HG03103 (cell line): ENCODE results near the gene LTF.

Experiments
- ATAC-seq: cut with Tn5 transposase; IDR thresholded peaks from one replicate; pipeline ENCODE4 v1.9.1; 2021; ENCODE audit warnings: low read depth; ENCODE audit not compliant: unreplicated experiment

Gene LTF

DNA sequence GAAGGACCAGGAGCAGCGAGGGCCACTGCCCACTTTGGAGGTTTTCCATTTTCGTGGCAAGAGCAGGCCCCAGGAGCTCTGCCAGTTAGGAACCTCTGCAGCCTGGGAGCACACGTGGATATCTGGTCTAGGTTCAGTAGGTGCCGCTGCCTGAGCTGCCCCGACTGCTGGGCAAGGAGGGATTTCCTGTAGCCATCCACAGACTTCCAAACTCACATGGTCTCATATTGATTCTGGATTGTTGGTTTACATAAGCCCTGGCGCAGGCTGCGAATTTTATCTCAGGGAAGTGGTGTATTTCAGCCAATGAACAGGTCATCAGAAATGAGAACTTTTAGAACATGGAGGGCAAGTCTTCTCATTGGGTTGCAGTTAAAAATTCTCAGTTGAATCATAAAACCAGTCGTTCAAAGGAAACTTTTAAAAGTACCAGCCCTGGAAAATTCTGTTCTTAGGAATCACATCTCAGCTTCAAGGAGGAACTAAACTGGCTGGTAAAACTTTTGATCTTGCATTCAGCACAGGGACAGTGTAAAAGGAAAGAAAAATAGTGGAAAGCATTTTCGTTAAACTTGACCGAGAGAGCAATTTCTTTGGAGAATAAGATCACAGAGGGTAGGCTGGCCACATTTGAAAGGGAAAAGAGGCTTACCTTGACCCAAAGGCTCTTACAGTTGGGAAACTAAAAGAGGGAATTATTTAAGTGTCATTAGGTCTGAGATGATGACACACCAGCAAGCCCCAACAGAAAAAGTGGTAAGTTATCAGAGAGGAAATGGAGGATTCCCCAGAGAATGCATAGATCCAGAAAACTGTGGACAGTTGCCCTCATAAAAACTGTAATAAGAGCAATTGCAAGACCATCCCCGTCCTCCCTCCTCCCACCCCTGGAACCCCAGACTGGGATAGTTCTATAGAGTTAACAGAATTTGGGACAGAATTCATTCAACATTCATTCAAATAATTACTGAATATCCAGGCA, 26.7 kb upstream of the LTF start:
- no peak for ATAC-seq

DNA sequence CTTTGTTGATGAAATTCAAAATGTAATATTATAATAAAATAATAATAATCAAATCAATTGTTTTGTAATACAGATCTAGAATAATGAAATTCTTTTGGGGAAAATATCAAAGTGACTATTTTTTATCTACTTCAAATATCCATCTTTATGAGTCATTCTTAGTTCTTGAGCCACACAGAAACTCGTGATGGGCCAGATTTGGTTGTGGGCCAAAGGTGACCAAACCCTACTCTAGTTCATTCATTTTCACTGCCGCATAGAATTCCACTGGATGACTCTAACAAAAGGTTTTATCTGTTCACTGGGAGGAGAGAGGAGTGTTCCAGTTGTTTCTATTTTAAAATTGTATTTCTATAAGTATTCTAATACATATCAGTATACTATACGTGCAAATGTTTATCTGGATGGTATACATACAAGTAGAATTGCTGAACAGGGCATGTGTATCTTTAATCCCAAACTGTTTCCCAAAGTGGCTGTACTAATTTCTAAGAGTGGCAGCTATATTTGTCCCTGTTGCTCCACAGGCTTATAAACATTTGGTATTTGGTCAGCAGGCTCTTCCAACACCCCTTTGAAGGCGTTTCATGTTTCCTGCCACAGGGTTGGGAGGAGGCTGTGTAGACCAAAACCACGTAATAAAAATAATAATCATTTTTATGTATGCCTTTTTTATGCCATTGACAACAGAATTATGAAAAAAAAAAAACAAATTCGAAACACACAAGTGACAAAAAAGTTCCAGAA, 25.8 kb upstream of the LTF start:
- no peak for ATAC-seq

DNA sequence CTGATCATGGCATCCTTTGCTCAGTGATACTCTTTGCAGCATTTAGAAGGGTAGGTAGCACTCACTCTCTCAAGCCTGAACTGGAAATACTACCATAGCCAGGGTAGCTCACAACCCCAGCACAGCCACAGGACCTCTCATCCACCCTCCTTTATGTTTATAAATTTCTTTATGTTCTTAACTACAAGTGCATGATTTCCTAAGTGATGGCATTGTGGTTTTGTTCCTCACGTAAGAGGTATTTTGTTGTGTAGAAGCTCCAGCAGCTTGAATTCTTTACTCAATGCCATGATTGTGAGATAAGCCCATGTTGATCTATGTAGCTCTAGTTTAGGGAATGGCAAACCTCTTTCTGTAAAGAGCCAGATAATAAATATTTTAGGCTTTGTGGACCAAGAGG, 25.2 kb upstream of the LTF start:
- no peak for ATAC-seq

DNA sequence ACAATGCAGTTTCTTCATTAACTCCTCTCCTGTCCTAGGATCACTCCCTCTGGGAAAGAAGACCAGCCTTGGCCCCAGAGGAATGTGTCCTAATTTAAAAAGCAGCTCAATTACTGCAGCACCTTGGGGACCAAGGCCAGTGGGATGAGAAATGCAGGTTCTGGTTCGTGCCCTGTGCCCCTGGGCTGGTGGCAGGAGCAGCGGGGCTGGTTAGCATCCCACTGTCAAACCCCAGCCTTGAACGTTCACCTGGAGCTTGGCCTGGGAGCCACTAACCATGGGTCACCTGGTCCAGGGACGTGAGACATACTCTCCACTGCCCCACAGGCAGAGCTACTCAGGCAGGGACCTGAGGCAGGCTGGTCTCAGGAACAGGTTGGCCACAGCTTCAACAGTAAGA, 24.7 kb upstream of the LTF start:
- no peak for ATAC-seq

DNA sequence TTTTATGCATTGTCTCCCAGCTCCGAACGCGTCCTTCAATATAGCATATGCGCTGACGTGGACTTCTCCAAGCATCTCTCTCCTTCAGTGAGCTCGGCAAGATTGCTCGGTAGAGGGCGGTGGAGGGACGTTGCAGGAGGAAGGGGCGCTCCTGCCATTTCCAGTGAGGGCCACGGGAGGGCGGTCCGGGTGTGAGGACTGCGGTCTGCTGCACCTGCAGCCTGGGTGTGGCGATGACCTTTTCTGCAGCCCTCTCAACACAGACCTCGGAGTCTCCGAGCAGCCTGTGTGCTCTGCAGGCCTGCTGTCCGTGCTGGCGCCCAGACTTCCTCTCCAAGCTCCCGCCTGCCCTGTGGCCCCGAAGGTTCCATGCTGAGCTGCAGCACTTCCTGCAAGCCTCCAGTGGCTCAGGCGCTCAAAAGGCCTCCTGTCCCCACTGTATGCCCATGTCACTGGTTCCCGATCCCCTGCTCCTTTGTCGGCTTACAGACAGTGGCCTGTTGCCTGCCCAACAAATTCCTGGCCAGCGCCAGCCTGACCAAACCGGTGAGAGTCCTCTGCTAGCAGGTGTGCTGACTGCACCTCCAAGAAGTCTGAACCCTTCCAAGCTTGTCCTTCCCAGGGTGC, 24.1 kb upstream of the LTF start:
- ATAC-seq = peak; percentile 90

DNA sequence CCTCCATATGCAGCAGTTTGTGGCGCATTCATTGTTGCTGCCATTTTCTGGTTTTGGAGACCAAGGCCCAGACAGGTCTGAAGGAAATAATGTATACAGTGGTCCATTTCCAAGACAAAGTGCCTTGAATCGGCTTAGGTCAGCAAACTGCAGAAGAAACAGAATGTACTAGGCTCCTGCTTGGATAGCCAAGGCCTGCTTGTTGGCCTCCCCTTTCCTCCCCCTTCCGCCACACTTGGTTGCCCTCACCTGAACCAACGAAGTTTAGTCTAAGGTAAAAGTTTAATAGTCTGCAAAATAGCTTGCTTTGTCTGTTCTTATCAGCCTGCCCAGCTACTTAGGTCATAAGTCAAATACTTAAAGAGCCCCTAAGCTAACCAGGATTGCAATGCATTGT, 21.1 kb upstream of the LTF start:
- no peak for ATAC-seq

DNA sequence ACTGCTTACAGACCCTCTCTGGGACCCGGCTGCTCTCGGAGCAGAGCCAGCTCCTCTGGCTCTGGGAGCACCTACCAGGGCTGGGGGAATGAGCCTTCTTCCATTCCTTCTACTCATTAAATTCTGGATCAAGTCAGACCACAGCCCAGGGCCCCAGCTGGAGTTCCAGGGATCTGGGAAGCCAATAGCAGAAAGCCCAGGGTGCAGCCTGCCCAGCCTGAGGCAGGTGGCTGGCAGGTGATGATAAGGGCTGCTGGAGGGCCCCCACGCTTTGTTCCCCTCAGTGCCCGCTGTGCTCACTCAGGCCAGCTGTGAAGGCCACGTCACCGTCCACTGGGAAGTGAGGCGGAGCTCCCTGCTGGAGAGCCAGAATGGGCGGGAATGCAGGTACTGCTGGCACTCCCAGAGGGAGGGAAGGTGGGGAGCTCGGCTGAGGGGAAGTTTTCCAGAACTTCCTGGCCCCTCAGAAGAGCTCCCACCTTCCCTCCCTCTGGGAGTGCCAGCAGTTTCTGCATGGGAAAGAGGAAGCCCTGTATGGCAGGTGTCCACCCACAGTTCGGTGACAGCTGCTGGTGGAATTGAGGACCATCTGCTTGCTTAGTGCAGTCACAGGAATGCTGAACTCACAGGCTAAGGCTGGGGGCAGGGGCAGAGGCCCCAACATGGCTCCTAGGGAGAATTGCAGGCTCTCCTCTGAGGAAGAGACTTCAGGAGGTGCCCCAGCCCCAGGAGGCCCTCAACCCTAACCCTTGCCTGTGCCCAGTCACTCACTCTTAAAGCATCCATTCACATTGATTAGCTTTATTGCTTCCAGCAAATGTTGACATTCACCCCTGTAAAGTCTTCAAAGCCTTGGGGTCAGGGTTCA, 20.4 kb upstream of the LTF start:
- no peak for ATAC-seq

DNA sequence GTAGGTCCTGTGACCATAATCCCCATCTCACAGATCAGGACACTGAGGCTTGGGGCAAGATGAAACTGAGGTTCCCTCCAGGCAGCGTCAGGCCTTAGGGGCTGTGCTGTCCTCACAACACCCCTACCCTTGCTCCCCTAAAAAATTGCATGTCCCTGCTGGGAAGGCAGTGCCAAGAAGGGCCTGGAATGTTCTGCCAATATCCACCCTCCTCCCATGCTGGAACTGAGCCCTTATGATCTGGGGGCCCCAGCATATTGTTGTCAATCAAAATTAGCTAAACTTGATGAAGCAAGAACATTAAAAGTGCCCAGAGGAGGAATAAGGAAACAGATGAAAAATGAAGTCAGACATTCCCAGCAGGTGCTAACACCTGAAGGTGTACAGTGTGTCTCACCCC, 19.7 kb upstream of the LTF start:
- ATAC-seq = no peak

DNA sequence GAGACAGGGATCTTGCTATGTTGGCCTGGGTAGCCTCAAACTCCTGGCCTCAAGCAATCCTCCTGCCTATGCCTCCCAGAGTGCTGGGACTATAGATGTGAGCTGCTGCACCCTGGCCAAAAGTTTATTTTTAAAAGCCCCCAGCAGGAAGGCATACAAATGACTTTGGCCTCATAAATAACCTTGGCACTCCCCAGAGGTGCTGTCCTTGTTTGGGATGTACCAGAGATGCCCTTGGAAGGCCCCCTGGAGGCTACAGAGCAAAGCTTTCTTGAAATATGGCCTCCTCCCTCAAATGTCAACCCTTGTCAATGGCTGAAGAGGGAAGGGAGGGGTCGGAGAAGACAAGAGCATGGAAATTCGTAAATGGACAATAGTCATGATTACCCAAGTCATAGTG, 19.1 kb upstream of the LTF start:
- ATAC-seq = no peak

DNA sequence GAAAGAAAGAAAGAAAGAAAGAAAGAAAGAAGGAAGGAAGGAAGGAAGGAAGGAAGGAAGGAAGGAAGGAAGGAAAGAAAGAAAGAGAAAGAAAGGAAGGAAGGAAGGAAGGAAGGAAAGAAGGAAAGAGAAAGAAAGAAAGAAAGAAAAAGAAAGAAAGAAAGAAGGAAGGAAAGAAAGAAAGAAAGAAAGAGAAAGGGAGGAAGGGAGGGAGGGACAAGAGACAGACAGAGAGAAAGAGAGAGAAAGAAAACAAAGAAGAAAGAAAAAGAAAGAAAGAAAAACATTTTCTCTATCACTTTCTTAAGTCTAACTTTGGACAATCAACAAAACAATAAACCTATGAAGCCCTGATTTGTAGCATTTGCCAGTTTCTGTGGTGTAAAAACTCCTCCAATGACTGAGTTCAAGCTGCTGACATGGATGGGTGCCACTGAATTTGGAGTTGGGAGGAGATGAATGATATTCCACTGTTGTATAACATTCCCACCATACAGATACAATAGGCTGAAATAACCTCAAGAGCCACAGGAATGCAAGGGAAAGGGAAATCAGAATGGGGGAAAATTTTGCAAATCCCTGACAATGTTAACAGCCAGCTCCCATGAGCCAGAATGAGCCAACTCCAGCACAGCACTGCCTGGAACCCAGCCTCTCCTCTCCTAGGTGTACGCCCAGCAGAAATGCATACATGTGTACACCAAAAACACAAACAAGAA, 18.1 kb upstream of the LTF start:
- no peak for ATAC-seq

DNA sequence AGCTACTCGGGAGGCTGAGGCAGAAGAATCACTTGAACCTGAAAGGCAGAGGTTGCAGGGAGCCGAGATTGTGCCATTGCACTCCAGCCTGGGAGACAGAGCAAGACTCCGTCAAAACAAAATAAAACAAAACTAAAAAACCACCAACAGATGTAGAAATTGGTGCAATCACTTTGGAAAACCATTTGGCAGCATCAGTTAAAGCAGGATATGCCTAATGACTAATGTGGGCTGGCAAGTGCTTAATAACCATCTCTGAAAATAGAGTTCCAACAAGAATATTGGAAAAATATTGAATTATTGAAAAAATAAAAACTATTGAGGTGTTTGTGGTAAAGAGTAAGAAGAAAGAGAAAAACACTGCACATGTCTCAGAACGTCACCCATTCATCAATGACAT, 16.9 kb upstream of the LTF start:
- no peak for ATAC-seq

DNA sequence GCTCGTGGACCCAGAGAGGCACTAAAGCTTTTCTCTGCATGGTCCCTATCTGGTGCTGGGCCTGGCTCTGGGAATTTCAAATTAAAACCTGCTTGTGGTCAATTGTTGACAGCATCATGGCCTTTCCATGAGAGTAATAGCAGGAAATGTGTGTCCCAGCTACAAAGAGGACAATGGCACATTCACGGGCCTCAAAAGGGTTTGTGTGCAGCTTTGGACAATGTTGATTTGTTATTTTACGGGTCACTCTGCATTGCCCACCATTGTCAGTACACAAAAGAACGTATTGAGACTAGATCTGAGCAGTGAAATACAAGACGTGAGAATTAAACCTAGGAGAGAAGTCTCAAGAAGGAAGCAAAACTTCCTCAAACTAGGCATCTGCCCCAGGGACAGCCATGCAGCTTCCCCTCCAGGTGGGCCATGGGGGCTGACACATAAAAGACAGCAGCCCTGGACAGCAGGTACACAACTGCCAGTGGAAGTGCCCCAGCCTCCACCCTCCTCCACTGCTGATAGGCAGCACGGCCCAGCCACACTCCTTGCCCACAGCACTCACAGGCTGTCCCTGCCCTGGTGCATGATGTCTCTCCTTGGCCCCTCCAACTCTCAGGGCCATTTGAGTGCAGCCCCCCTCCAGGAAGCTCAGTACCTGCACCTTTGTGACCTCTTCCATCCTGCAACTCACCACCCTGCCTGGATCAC, 15.9 kb upstream of the LTF start:
- ATAC-seq = no peak

DNA sequence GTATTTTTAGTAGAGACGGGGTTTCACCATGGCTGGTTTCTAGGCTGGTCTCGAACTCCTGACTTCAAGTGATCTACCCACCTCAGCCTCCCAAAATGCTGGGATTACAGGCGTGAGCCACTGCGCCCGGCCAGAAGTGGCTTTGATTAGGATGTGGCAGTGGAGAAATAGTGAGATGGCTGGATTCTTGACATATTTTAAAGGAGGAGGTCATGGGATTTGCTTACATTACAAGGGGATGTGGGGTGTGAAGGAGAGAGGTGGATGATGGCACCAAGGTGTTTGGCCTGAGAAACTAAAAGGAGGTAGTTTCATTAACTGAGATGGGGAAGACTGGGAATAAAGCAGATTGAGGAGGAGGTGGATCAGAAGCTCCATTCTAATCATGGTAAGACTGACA, 15.0 kb upstream of the LTF start:
- no peak for ATAC-seq

DNA sequence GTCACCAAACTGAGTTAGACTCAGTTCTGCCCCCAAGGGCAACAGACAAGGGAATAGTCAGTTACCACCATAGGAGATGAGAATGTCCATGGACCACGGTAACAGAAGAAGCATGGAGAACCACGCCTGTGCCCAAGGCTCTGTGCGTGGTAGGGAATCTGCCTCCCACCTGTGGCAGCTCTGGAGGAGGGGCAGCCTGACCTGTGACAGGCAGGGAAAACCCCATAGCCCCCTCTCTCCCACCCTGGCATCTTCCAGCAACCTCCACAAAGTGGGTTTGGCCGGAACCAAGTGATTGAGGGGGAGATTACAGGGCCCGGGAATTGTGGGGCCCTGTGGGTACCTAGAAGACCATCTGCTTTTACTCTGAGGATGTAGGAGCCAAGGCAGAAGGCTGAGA, 14.3 kb upstream of the LTF start:
- ATAC-seq = no peak

DNA sequence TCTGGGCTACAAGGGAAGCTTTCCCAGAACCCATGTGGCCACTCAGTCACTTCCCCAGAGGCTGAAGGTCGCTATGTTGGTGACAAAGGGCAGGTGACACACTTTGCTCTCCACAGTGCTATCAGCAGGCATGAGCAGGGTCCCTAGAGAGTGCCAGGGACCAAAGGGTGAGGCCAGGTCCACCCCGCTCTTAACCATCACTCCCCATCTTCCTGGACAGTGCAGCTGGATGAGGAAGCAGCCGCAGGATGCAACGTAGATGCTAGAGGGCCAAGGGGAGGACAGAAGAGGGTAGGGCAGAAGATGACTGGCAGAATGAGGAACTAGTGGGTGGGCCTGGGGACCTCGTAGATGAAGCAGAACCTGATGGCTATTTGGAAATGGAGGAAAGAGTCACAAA, 13.6 kb upstream of the LTF start:
- no peak for ATAC-seq

DNA sequence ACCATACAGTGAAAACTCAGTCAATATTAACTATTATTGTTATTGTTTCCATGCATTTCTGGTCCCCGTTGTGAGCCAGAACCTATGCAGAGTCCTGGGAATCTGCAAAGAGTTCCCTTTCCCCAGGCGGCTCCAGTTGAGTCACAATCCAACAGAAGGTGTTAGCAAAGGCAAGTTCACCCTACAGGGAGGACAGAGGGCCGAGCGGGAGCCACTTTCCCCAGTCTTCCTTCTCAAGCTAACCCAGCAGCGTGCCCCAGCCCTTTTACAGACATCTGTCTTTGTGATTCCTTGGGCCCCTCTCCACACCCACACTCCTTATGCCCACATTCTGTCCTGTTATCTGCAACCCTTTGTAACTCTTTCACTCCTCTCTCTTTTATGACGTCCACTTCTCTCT, 13.1 kb upstream of the LTF start:
- ATAC-seq = no peak

DNA sequence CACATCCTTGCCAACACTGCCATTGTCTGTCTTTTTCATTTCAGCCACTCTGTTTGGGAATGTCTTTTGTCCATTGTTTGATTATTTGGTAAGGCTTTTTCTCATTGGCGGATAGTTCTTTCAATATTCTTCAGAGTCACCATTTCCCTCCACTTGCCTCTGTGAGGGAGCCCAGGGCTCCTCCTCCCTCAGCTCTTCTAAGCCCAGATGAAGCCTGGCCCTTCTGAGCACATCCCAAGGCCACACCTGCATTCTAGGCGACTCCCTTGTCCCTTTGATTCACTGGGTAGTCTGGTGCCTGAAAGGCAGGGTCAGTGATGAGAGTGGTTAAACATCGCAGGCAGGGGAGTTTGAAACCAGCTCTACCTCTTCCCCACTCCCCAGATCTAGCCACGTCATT, 12.4 kb upstream of the LTF start:
- no peak for ATAC-seq

DNA sequence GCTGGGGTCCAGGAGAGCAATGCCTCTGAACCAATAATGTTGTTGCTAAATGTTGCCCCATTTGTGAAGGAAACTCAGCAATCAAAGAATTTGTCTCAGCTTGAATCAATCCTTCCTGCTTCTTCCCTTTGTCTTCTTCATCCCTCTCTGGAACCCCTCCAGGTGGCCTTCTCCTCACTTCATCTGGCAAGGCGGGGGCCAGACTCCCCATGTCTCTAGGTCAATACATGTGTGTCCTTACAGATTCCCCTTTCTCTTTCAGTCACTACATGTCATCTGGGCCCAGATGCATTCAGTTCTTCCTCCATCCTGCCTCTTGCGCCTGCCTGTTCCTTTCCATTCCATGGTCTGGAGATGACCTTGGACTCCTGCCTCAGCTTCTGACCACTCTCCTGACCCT, 8.0 kb upstream of the LTF start:
- no peak for ATAC-seq

DNA sequence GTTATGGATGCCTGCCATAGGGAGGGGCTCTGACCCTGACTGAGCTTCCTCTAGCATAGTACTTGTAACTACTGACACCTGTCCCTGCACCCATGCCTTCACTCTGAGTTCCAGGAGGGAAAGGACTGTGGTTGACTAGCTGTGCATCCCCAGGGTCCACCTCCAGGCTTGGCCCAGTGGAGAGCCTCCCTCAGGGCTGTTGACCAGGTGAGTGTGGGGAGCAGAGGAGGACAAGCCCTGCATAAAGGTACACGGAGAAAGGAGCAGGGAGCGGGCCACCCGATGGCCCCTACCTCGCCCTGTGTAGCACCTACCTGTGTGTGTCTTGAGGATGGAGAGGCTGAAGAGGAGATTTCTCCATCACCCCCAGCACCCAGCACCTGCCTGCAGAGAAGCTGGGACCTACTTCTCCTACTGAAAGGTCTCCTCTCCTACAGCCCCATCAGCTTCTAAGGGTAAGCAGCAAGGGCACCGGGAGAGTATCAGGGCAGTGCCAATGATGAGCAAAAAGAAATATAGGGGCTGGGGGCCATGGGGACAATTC, 6.7 kb upstream of the LTF start:
- ATAC-seq = no peak
